K562 (cell line): ENCODE results near the gene IL12B. TPM values are rescaled to one million over a fixed set of nuclear protein-coding genes. Genes with fewer than 3 reads are reported as not detected.
A peak's percentile ranks its signal among the peaks of the same experiment; 100 is the strongest.

Source experiments
- BMI1 ChIP-seq: fragments of 150-350 bp; IDR thresholded peaks from 2 replicates; pipeline ENCODE4 v1.6.1; 2014; ENCODE audit warnings: low read length
- CTBP1 ChIP-seq: fragments of 450-650 bp; IDR thresholded peaks from 2 replicates; pipeline ENCODE4 v1.6.1; 2016; ENCODE audit warnings: borderline replicate concordance
- ELF1 ChIP-seq: fragments of 200-800 bp; sonication (Bioruptor generic); IDR thresholded peaks from 2 replicates; pipeline ENCODE4 v1.6.1; 2016; ENCODE audit warnings: missing genetic modification characterization, missing compliant biosample characterization
- HDAC1 ChIP-seq, 2 experiments: fragments of 450-650 bp; IDR thresholded peaks; 2 replicates each; pipeline ENCODE4 v1.6.1; 2016 to 2017; ENCODE audit warnings: inconsistent platforms in 1 of 2, mild to moderate bottlenecking in 1 of 2, moderate library complexity in 1 of 2
- HMG20A ChIP-seq: fragments of 450-650 bp; formaldehyde crosslinking; conservative IDR thresholded peaks from 2 replicates; pipeline ENCODE4 v1.4.0; 2020; ENCODE audit warnings: mild to moderate bottlenecking, mixed read lengths
- ILF3 ChIP-seq: fragments of 450-650 bp; IDR thresholded peaks from 2 replicates; pipeline ENCODE4 v1.6.1; 2018; ENCODE audit warnings: antibody characterized with exemption, mild to moderate bottlenecking, moderate library complexity, borderline replicate concordance
- IRF1 ChIP-seq: sonication (generic); formaldehyde crosslinking; IDR thresholded peaks from 2 replicates; pipeline ENCODE4 v1.8.0; 2022; ENCODE audit warnings: missing genetic modification reagents, mild to moderate bottlenecking, borderline replicate concordance
- NCOA4 ChIP-seq: fragments of 450-650 bp; IDR thresholded peaks from 2 replicates; pipeline ENCODE4 v1.6.1; 2018; ENCODE audit warnings: mild to moderate bottlenecking; ENCODE audit not compliant: partially characterized antibody
- RERE ChIP-seq: sonication (generic); formaldehyde crosslinking; IDR thresholded peaks from 2 replicates; pipeline ENCODE4 v1.8.0; 2023; ENCODE audit warnings: missing genetic modification reagents, mild to moderate bottlenecking, borderline replicate concordance
- SAFB2 ChIP-seq: fragments of 200-400 bp; formaldehyde crosslinking; IDR thresholded peaks from 2 replicates; pipeline ENCODE4 v1.6.1; 2018; ENCODE audit warnings: borderline replicate concordance, low read length, low read depth, moderate library complexity; ENCODE audit not compliant: severe bottlenecking
- SIRT6 ChIP-seq: IDR thresholded peaks from one replicate; pipeline ENCODE4 v1.6.1; 2012; ENCODE audit warnings: low read depth, mild to moderate bottlenecking, control low read depth, inconsistent platforms, low read length, moderate library complexity
- SLC30A9 ChIP-seq: fragments of 250-450 bp; sonication (Bioruptor Pico); IDR thresholded peaks from 2 replicates; pipeline ENCODE4 v1.8.0; 2022; ENCODE audit warnings: mild to moderate bottlenecking, moderate library complexity
- SRSF3 ChIP-seq: fragments of 200-400 bp; formaldehyde crosslinking; IDR thresholded peaks from 2 replicates; pipeline ENCODE4 v1.6.1; 2016; ENCODE audit warnings: mild to moderate bottlenecking, low read length, moderate library complexity; ENCODE audit not compliant: insufficient read depth
- XRCC3 ChIP-seq: fragments of 450-650 bp; IDR thresholded peaks from 2 replicates; pipeline ENCODE4 v1.6.1; 2017; ENCODE audit warnings: mild to moderate bottlenecking, moderate library complexity
- ZBTB12 ChIP-seq: fragments of 250-450 bp; sonication (Bioruptor Pico); IDR thresholded peaks from 2 replicates; pipeline ENCODE4 v1.4.0; 2020
- ZBTB49 ChIP-seq: sonication (generic); formaldehyde crosslinking; IDR thresholded peaks from 2 replicates; pipeline ENCODE4 v1.8.0; 2022; ENCODE audit warnings: missing genetic modification reagents, mild to moderate bottlenecking, borderline replicate concordance
- ZC3H11A ChIP-seq: IDR thresholded peaks from 2 replicates; pipeline ENCODE4 v1.6.1; 2012; ENCODE audit warnings: low read depth, low read length, improper control_type of control experiment
- polyA plus RNA-seq, 8 experiments: library from polyadenylated mRNA; depleted of rRNA in 4 of 8; stranded (reverse) in 5 of 8; unstranded in 3 of 8; fragments of >200 nt; fragmentation: Nextera tagmentation in 2 of 8; fragmentation: Illumina TruSeq in 1 of 8; extraction: Ambion mirVana in 2 of 8; extraction: Trizol in 1 of 8; gene quantifications; 2 replicates each; pipeline versions ENCODE4 v1.2.1 to v1.2.3, GENCODE V29; 2011 to 2014; ENCODE audit warnings: inconsistent platforms in 1 of 8, missing spikeins in 1 of 8
- total RNA-seq, 7 experiments: library from RNA; depleted of rRNA in 6 of 7; stranded (reverse); fragments of >200 nt in 6 of 7; fragmentation: Illumina TruSeq in 2 of 7; extraction: Trizol in 2 of 7; gene quantifications; 2 replicates each; pipeline versions ENCODE4 v1.2.1 to v1.2.3, GENCODE V29; 2011 to 2021; ENCODE audit warnings: low replicate concordance in 1 of 7

Gene IL12B
- total and polyA plus RNA-seq, 9 of the 15 experiments (the other 6 are each of a cell fraction or from before 2014, with no cell fraction given): not detected

GRCh38 chr5:159337016-159337955, 7.0 kb upstream of the IL12B start (continued):
- TF ChIP-seq RERE (CRISPR knock-in tag): no peak
- TF ChIP-seq SLC30A9 (CRISPR knock-in tag): no peak
- no peak for TF ChIP-seq HDAC1 (IDR thresholded peaks at IDR 0.05)
- TF ChIP-seq ZBTB12 (CRISPR knock-in tag): 0 out of 2 replicates have a peak, but pooled peaks have one; percentile 10
- TF ChIP-seq HMG20A (CRISPR knock-in tag): 0 out of 2 replicates have a peak, but pooled peaks have one; percentile 17
- TF ChIP-seq CTBP1: peak; percentile 37; the same call in 1 of the 2 replicates
- no peak for TF ChIP-seq IRF1 (CRISPR knock-in tag)
- TF ChIP-seq ZBTB49: no peak
- no peak for TF ChIP-seq SIRT6
- no peak for TF ChIP-seq BMI1
- TF ChIP-seq SAFB2: no peak
- no peak for TF ChIP-seq SRSF3
- no peak for TF ChIP-seq ELF1 (tag)
- no peak for TF ChIP-seq XRCC3
- no peak for TF ChIP-seq ZC3H11A
- no peak for TF ChIP-seq ILF3
- TF ChIP-seq NCOA4: no peak
